ELF-1 (cell line): ENCODE measurements around the gene ZNF607.

Source experiments
- DNase-seq: peaks from one replicate; pipeline ENCODE4 v3.0.0-alpha.2; 2016; ENCODE audit warnings: low read depth, low spot score

Gene ZNF607

GRCh38 chr19:37654118-37654517, 65.4 kb downstream of the ZNF607 start:
- no peak for DNase-seq
